ENCODE results near the gene FBXW7.
A peak's percentile ranks its signal among the peaks of the same experiment; 100 is the strongest.

DNA sequence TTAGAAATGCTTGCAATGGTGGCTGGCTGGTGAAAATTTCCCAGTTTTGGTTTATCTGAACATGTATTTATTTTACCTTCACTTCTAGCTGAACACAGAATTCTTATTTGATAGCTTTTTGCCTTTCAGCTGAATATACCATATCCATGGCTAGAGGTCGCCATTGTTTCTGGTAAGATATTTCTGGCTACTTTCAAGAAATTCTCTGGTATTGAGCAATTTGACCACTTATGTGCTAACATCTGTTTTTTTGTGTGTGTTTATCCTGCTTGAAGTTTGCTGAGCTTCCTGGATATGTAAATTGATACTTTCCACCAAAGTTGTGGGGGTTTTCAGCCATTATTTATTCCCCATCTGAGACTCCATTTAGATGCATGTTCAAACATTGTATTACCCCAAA is 75.4 kb downstream of the FBXW7 start:
- TF ChIP-seq, protein P1, sequence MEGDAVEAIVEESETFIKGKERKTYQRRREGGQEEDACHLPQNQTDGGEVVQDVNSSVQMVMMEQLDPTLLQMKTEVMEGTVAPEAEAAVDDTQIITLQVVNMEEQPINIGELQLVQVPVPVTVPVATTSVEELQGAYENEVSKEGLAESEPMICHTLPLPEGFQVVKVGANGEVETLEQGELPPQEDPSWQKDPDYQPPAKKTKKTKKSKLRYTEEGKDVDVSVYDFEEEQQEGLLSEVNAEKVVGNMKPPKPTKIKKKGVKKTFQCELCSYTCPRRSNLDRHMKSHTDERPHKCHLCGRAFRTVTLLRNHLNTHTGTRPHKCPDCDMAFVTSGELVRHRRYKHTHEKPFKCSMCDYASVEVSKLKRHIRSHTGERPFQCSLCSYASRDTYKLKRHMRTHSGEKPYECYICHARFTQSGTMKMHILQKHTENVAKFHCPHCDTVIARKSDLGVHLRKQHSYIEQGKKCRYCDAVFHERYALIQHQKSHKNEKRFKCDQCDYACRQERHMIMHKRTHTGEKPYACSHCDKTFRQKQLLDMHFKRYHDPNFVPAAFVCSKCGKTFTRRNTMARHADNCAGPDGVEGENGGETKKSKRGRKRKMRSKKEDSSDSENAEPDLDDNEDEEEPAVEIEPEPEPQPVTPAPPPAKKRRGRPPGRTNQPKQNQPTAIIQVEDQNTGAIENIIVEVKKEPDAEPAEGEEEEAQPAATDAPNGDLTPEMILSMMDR (IDR thresholded peaks at IDR 0.05; ENCODE audit: low read depth, low read length) = peak; percentile 35
- no peak for TF ChIP-seq POLR2A (IDR thresholded peaks at IDR 0.05; ENCODE audit: extremely low read depth, insufficient read length)
- TF ChIP-seq MAX (IDR thresholded peaks at IDR 0.05; ENCODE audit: low read depth, low read length) = no peak
- TF ChIP-seq MYC (IDR thresholded peaks at IDR 0.05; ENCODE audit: low read depth, low read length) = no peak

Measured in NB4 (cell line).